Loucy (cell line): ENCODE data around the gene MATN4.

Source experiments
- H2AFZ ChIP-seq: fragments of 200-600 bp; sonication (generic); 2 replicates; pipeline ENCODE4 v1.6.0; 2016; ENCODE audit warnings: antibody characterized with exemption, mild to moderate bottlenecking, low read length, moderate library complexity
- H3F3A ChIP-seq: fragments of 200-600 bp; 2 replicates; pipeline ENCODE4 v1.6.0; 2016; ENCODE audit warnings: antibody characterized with exemption, low read depth, mild to moderate bottlenecking
- H3K27me3 ChIP-seq: fragments of 200-600 bp; sonication (generic); 2 replicates; pipeline ENCODE4 v1.6.1; 2014; ENCODE audit warnings: low read length, mild to moderate bottlenecking; ENCODE audit not compliant: insufficient read depth, poor library complexity, severe bottlenecking
- H3K36me3 ChIP-seq: fragments of 200-600 bp; sonication (generic); 2 replicates; pipeline ENCODE4 v1.6.1; 2016; ENCODE audit warnings: low read length; ENCODE audit not compliant: insufficient read depth
- H3K4me1 ChIP-seq: fragments of 200-600 bp; sonication (generic); 2 replicates; pipeline ENCODE4 v1.5.1; 2014; ENCODE audit warnings: low read length, mild to moderate bottlenecking; ENCODE audit not compliant: insufficient read depth, poor library complexity, severe bottlenecking
- H3K4me2 ChIP-seq: fragments of 200-600 bp; sonication (generic); 2 replicates; pipeline ENCODE4 v1.6.0; 2014; ENCODE audit warnings: antibody characterized with exemption, low read length, low read depth, mild to moderate bottlenecking; ENCODE audit not compliant: poor library complexity, severe bottlenecking
- H3K4me3 ChIP-seq: fragments of 200-600 bp; sonication (generic); 2 replicates; pipeline ENCODE4 v1.5.1; 2014; ENCODE audit warnings: low read length, mild to moderate bottlenecking, mixed read lengths; ENCODE audit not compliant: poor library complexity, severe bottlenecking
- H3K79me2 ChIP-seq: fragments of 200-600 bp; sonication (generic); 2 replicates; pipeline ENCODE4 v1.6.1; 2014; ENCODE audit warnings: low read length; ENCODE audit not compliant: insufficient read depth
- H3K9ac ChIP-seq: fragments of 200-600 bp; sonication (generic); 2 replicates; pipeline ENCODE4 v1.6.0; 2014; ENCODE audit warnings: mild to moderate bottlenecking, low read depth, low read length, moderate library complexity; ENCODE audit not compliant: poor library complexity, severe bottlenecking
- H3K9me2 ChIP-seq: fragments of 200-600 bp; sonication (generic); replicated peaks from 2 replicates; pipeline ENCODE4 v1.6.1; 2016; ENCODE audit warnings: low read depth, low read length, mixed read lengths
- H3K9me3 ChIP-seq: fragments of 200-600 bp; sonication (generic); 2 replicates; pipeline ENCODE4 v1.6.1; 2014; ENCODE audit warnings: mild to moderate bottlenecking, antibody characterized with exemption, low read length, low read depth; ENCODE audit not compliant: insufficient read depth
- H4K20me1 ChIP-seq: fragments of 200-600 bp; sonication (generic); 2 replicates; pipeline ENCODE4 v1.6.0; 2014; ENCODE audit warnings: antibody characterized with exemption, low read length, mild to moderate bottlenecking; ENCODE audit not compliant: insufficient read depth, poor library complexity, severe bottlenecking
- CTCF ChIP-seq: fragments of 200-600 bp; sonication (generic); conservative IDR thresholded peaks from 2 replicates; pipeline ENCODE4 v1.5.1; 2014; ENCODE audit warnings: mild to moderate bottlenecking, antibody characterized with exemption, low read length
- EZH2phosphoT487 ChIP-seq: fragments of 200-600 bp; IDR thresholded peaks from 2 replicates; pipeline ENCODE4 v1.6.1; 2018; ENCODE audit warnings: antibody characterized with exemption, mild to moderate bottlenecking, moderate library complexity, borderline replicate concordance

Gene MATN4

GRCh38 chr20:45290677-45291355 lies 17.3 kb downstream of the MATN4 start:
- H3K4me2 ChIP-seq: no peak overlapping the region
- H3K27me3 ChIP-seq: no peaks in the 10 kb centered on the region
- H3K79me2 ChIP-seq: no peaks in the 10 kb centered on the region
- H3K9me2 ChIP-seq: no peaks in the 10 kb centered on the region
- peak overlapping the region; percentile 36 for H2AFZ ChIP-seq
- no peaks in the 10 kb centered on the region for H3K4me1 ChIP-seq
- no peak for TF ChIP-seq EZH2phosphoT487
- TF ChIP-seq CTCF: peak; percentile 91
- H3K4me3 ChIP-seq: no peak overlapping the region
- H3K9me3 ChIP-seq: no peaks in the 10 kb centered on the region
- H4K20me1 ChIP-seq: no peaks in the 10 kb centered on the region
- H3F3A ChIP-seq: no peaks in the 10 kb centered on the region
- H3K9ac ChIP-seq: no peak overlapping the region
- no peaks in the 10 kb centered on the region for H3K36me3 ChIP-seq

- H3K79me2 ChIP-seq: no peaks in the 10 kb centered on the region
- no peaks in the 10 kb centered on the region for H3F3A ChIP-seq
- no peaks in the 10 kb centered on the region for H3K36me3 ChIP-seq
- H4K20me1 ChIP-seq: no peaks in the 10 kb centered on the region
- no peaks in the 10 kb centered on the region for H3K9me2 ChIP-seq
- TF ChIP-seq CTCF (no peak), EZH2phosphoT487 (no peak)
- H3K4me1 ChIP-seq: no peaks in the 10 kb centered on the region
- no peak overlapping the region for H3K4me3 ChIP-seq
- no peaks in the 10 kb centered on the region for H3K9me3 ChIP-seq
- no peak overlapping the region for H3K9ac ChIP-seq
- H3K4me2 ChIP-seq: no peak overlapping the region
- H3K27me3 ChIP-seq: no peaks in the 10 kb centered on the region
- peak overlapping the region; percentile 45; the same call in 1 of the 2 replicates for H2AFZ ChIP-seq
Measured at GRCh38 chr20:45289942-45290676, 18.0 kb downstream of the MATN4 start.

- TF ChIP-seq EZH2phosphoT487: no peak
- TF ChIP-seq CTCF: no peak
- H3K9me3 ChIP-seq: no peaks in the 10 kb centered on the region
- H3K4me2 ChIP-seq: no peak overlapping the region
- H3K36me3 ChIP-seq: no peaks in the 10 kb centered on the region
- no peaks in the 10 kb centered on the region for H3K27me3 ChIP-seq
- H3K4me1 ChIP-seq: no peaks in the 10 kb centered on the region
- no peak overlapping the region for H2AFZ ChIP-seq
- H3K9me2 ChIP-seq: no peaks in the 10 kb centered on the region
- H3K9ac ChIP-seq: no peak overlapping the region
- H3F3A ChIP-seq: no peaks in the 10 kb centered on the region
- no peak overlapping the region for H3K4me3 ChIP-seq
- H4K20me1 ChIP-seq: no peaks in the 10 kb centered on the region
- no peaks in the 10 kb centered on the region for H3K79me2 ChIP-seq
Measured at GRCh38 chr20:45288860-45289259, 19.2 kb downstream of the MATN4 start.
